Measurements from ENCODE around the gene PARP1.

GRCh38 chr1:226414098-226414698 lies 6.3 kb upstream of the PARP1 start:
- TF ChIP-seq, protein P1, sequence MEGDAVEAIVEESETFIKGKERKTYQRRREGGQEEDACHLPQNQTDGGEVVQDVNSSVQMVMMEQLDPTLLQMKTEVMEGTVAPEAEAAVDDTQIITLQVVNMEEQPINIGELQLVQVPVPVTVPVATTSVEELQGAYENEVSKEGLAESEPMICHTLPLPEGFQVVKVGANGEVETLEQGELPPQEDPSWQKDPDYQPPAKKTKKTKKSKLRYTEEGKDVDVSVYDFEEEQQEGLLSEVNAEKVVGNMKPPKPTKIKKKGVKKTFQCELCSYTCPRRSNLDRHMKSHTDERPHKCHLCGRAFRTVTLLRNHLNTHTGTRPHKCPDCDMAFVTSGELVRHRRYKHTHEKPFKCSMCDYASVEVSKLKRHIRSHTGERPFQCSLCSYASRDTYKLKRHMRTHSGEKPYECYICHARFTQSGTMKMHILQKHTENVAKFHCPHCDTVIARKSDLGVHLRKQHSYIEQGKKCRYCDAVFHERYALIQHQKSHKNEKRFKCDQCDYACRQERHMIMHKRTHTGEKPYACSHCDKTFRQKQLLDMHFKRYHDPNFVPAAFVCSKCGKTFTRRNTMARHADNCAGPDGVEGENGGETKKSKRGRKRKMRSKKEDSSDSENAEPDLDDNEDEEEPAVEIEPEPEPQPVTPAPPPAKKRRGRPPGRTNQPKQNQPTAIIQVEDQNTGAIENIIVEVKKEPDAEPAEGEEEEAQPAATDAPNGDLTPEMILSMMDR (IDR thresholded peaks at IDR 0.05): no peak
- TF ChIP-seq EZH2 (IDR thresholded peaks at IDR 0.05; ENCODE audit: borderline replicate concordance, insufficient read depth, low read depth, low read length, poor library complexity, severe bottlenecking): no peak
